Central memory CD8-positive, alpha-beta T cell (primary cell): Measurements from ENCODE around the gene PLS1.
"Not testable (repeated sequence)": the region's sequence is repeated elsewhere in the genome, so short reads cannot be mapped to it uniquely, and the experiment has no call there.

ENCODE experiments used
- ATAC-seq: fragments of 150-1000 bp; cut with Tn5 transposase; replicated peaks from 2 replicates; pipeline ENCODE4 v1.10.0; 2022; ENCODE audit warnings: mild to moderate bottlenecking, moderate FRiP score, moderate number of reproducible peaks; ENCODE audit not compliant: poor library complexity, severe bottlenecking; ENCODE audit errors: extremely low read depth
- DNase-seq, 2 donors: peaks; one replicate each; pipeline ENCODE4 v3.0.0; 2021; ENCODE audit warnings: low spot score in 2 of 2
- H3K27ac Mint-ChIP-seq: one replicate; pipeline ENCODE4 v1.8.0; 2022; ENCODE audit warnings: low read depth, mild to moderate bottlenecking, moderate library complexity, mixed read lengths
- H3K27me3 Mint-ChIP-seq: one replicate; pipeline ENCODE4 v1.8.0; 2022; ENCODE audit warnings: mixed read lengths
- H3K36me3 Mint-ChIP-seq: one replicate; pipeline ENCODE4 v1.8.0; 2022; ENCODE audit warnings: mild to moderate bottlenecking, moderate library complexity, mixed read lengths; ENCODE audit not compliant: insufficient read depth
- H3K4me1 Mint-ChIP-seq: one replicate; pipeline ENCODE4 v1.8.0; 2022; ENCODE audit warnings: mixed read lengths
- H3K4me3 Mint-ChIP-seq: one replicate; pipeline ENCODE4 v1.8.0; 2022; ENCODE audit warnings: mild to moderate bottlenecking, moderate library complexity, mixed read lengths
- H3K9me3 Mint-ChIP-seq: one replicate; pipeline ENCODE4 v1.8.0; 2022; ENCODE audit warnings: mixed read lengths

Gene PLS1

DNA sequence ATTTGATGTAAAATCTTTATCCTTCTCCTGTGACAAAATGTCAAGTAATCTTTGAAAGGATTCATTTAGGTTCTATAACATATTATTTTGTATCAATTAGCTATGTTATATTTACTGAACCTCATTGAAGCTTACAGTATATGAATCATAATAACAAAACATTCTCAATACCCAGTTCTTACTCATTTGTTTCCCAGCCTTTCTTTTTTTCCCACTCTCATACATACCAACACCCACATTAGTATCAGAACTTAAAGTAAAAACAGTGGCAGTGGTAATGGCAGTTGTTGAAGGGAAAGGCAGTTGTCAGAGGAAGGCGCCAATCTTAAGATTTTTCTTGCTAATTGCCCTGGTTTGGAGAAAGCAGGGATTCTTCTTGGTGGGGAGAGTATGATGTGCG, 94.4 kb downstream of the PLS1 start:
- no peaks in the 10 kb centered on the region for H3K36me3 Mint-ChIP-seq
- H3K4me3 Mint-ChIP-seq, result no peak overlapping the region
- no peaks in the 10 kb centered on the region for H3K27me3 Mint-ChIP-seq
- no peak for DNase-seq
- no peaks in the 10 kb centered on the region for H3K4me1 Mint-ChIP-seq
- H3K9me3 Mint-ChIP-seq, result no peaks in the 10 kb centered on the region
- ATAC-seq, result no peak
- no peak overlapping the region for H3K27ac Mint-ChIP-seq

DNA sequence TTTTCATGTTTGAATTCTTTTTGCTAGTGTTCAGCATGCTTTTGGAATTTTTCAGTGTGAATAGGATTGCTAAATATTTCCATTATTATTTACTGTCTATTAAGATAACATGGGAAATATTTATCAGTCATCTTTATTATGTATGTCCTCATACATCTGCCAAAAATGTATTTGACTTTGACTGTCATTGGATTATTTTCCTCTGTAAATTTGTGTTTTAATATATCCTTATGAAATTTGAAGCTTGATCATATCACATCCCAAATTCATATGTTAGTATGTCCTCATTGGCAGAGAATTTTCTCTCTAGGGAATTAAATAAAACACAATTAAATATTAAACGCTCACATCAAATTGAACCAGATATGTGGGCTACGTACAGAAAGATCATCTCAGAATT, 95.3 kb downstream of the PLS1 start:
- Mint-ChIP-seq H3K4me1 (no peaks in the 10 kb centered on the region), H3K27ac (no peak overlapping the region), H3K36me3 (no peaks in the 10 kb centered on the region), H3K27me3 (no peaks in the 10 kb centered on the region), H3K9me3 (no peaks in the 10 kb centered on the region), H3K4me3 (no peak overlapping the region)
- DNase-seq (no peak), ATAC-seq (no peak)

DNA sequence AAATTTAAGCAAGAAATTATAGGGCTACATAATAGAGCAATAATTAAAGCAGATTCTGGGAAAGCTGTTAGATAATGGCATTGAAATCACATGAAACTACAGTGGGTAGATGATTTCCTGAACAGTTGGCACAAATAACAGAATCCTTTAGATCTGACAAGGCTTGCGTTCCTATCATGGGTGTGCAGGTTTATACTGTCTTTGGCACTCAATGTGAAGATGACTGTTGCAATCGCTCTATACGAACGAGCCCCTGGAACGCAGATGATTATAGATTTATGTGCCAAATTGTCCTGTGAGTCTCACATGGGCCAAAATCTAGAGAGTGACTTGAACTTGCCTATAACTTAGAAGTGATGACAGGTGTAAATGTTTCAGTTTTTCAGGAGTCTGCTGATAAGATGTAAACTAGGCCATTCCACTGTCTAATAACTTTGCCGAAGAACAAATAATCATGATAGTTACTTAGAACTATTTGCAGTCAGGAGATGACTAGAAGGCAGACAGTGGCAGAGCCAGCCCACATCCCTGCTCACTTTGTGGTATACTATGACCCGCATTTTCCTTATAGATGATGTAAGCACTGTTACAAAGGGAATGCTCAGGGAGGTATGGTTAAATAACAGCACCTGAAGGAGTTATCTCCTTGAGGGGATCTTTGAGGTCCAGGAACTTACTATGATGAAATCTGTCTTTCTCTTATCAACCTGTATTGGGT, 97.1 kb downstream of the PLS1 start:
- no peak overlapping the region for H3K4me3 Mint-ChIP-seq
- H3K27ac Mint-ChIP-seq, result no peak overlapping the region
- DNase-seq (no peak), ATAC-seq (no peak)
- no peaks in the 10 kb centered on the region for H3K27me3 Mint-ChIP-seq
- no peaks in the 10 kb centered on the region for H3K9me3 Mint-ChIP-seq
- H3K4me1 Mint-ChIP-seq, result no peaks in the 10 kb centered on the region
- no peaks in the 10 kb centered on the region for H3K36me3 Mint-ChIP-seq

DNA sequence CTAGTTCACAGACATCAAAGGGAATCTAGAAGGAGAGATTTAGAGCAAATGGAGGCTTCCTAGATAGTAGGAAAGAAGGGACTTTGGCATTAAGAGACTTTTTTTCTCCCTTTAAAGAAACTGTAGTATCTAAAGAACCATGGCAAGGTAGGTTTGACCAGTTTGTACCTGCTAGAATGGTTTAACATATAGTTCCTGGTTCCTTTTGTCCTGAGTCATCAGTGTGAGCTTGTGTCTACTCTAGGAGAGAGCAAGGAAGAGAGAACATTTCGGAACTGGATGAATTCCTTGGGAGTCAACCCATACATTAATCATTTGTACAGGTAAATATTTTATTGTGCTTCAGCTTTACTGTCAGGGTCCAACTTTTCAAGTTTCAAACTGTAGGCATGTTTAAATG, 98.0 kb downstream of the PLS1 start:
- Mint-ChIP-seq H3K27me3 (no peaks in the 10 kb centered on the region), H3K4me3 (no peak overlapping the region), H3K36me3 (no peaks in the 10 kb centered on the region), H3K9me3 (no peaks in the 10 kb centered on the region), H3K4me1 (no peaks in the 10 kb centered on the region), H3K27ac (no peak overlapping the region)
- ATAC-seq, result no peak
- DNase-seq, result no peak

DNA sequence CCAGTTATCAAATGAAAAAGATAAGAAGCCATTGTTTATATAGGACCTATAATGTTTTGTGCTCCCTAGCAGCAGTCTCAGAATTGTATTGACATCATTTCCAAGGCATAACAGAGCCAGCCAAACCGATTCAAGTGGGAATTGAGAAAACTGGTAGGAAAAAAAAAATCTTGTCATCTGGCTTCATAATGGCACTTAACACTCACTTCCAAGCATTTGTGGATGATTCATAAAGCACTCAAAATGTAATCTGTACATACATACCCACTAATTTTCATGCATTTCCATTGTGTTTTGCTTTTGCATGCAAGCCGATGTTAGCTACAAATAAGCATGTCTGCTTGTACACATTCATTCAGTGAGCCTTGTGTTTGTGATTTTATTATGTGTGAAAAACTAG, 109.0 kb downstream of the PLS1 start:
- Mint-ChIP-seq H3K9me3 (no peaks in the 10 kb centered on the region), H3K4me3 (no peak overlapping the region), H3K36me3 (no peaks in the 10 kb centered on the region), H3K27me3 (peaks cover 14% of the 10 kb centered on the region), H3K27ac (no peak overlapping the region), H3K4me1 (no peaks in the 10 kb centered on the region)
- DNase-seq (no peak), ATAC-seq (no peak)

DNA sequence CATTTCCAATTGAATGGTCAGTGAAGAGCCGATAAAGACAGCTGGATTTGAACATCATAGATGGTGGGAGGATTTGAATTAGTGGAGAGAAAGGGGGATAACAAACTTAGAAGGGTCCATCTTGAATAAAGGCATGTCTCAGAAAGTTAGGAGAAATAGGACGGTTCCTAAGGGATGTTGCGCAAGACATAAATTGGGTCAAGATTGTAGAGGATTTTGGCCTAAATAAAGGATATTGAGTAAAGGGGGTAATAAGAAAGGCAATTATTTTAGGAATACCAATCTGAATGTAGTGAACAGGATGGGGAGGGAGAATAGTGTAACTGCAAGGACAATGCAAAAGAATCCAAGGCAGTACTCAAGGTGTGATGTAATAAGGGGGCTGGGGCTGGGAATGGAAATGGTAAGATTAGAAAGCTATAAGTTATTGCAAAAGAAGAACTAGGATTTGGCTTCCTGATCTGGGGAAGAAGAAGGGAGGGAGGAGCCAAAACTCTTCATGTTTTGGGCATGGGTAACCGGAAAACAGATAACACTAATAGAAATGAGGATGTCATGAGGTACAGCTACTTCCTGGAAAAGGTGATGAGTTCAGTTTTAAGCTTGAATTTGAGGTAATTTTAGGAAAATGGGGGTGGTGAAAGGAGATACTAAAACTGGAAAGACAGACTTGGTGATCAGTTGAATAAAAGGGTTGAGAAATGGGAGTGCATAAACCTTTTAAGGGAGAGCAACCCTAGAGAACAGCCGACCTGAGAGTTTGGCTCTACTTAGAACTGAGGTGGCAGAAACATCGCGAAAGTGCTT, 110.3 kb downstream of the PLS1 start:
- peaks cover 14% of the 10 kb centered on the region for H3K27me3 Mint-ChIP-seq
- H3K9me3 Mint-ChIP-seq, result no peaks in the 10 kb centered on the region
- H3K4me1 Mint-ChIP-seq, result no peaks in the 10 kb centered on the region
- no peak overlapping the region for H3K27ac Mint-ChIP-seq
- H3K4me3 Mint-ChIP-seq, result no peak overlapping the region
- ATAC-seq (no peak), DNase-seq (no peak)
- no peaks in the 10 kb centered on the region for H3K36me3 Mint-ChIP-seq

DNA sequence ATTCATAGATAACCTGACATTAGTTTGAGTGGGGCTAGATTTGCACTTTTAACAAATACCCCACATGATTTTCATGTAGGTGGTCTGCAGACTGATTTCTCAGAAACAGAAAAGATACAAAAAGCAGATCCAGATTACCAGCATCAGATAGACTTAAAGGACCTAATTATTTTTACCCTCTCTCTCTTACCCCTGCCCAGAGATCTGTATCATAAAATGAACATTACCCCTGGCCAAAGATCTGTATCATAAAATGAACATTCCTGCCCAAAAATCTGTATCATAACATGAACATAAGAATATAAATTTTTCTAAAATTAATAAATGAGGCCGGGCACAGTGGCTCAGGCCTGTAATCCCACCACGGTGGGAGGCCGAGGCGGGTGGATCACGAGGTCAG, 113.0 kb downstream of the PLS1 start:
- no peaks in the 10 kb centered on the region for H3K4me1 Mint-ChIP-seq
- peaks cover 14% of the 10 kb centered on the region for H3K27me3 Mint-ChIP-seq
- H3K27ac Mint-ChIP-seq, result no peak overlapping the region
- no peak for DNase-seq
- ATAC-seq, result no peak
- H3K4me3 Mint-ChIP-seq, result no peak overlapping the region
- H3K9me3 Mint-ChIP-seq, result no peaks in the 10 kb centered on the region
- no peaks in the 10 kb centered on the region for H3K36me3 Mint-ChIP-seq

DNA sequence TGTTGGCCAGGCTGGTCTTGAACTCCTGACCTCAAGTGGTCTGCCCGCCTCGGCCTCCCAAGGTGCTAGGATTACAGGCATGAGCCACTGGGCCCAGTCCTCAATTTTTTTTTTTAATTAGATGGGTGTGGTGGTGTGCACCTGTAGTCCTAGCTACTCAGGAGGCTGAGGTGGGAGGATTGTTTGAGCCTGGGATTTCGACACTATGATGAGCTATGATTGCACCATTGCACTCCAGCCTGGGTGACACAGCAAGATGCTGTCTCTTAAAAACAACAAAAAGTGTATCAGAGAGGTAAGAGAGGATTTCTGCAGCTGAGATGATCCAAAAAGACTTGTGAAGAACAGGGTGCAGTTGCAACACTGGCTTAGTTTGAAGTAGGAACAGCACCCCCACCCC, 118.7 kb downstream of the PLS1 start:
- not testable (repeated sequence) for H3K9me3 Mint-ChIP-seq, H3K27ac Mint-ChIP-seq, H3K4me1 Mint-ChIP-seq, ATAC-seq, DNase-seq, H3K4me3 Mint-ChIP-seq, H3K36me3 Mint-ChIP-seq
- peaks cover 48% of the 10 kb centered on the region for H3K27me3 Mint-ChIP-seq

DNA sequence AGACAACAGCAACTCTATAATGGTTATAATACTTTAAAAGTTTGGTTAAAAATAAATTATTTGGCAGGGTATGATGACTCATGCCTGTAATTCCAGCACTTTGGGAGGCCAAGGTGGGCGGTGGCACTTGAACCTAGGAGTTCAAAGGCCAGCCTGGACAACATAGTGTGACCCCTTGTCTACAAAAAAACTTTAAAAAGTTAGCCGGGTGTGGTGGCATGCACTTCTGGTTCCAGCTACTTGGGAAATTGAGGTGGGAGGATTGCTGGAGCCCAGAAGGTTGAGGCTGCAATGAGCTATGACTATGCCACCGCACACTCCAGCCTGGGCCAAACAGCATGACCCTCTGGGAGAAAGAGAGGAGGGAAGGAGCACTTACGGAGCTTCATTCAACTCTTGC, 119.9 kb downstream of the PLS1 start:
- Mint-ChIP-seq H3K27me3 (peaks cover 60% of the 10 kb centered on the region), H3K27ac (no peak overlapping the region), H3K36me3 (peaks cover 3% of the 10 kb centered on the region), H3K9me3 (no peaks in the 10 kb centered on the region), H3K4me1 (no peaks in the 10 kb centered on the region), H3K4me3 (no peak overlapping the region)
- no peak for ATAC-seq
- no peak for DNase-seq

DNA sequence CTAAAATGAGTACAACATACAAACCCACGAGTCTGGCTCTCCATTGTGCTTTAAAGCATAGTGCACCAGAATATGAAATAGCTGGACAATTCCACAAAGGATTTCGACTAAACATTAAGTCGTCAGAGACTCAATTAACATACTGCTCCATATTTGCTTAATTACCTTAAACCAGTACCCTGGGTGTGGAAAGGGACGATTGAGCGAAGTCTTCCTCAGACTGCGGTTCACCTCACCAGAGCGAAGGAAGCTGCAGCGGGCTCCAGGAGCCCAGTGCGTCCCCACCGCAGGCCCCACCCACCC, 127.4 kb downstream of the PLS1 start:
- peaks cover 6% of the 10 kb centered on the region for H3K36me3 Mint-ChIP-seq
- H3K4me1 Mint-ChIP-seq, result peaks cover 7% of the 10 kb centered on the region
- no peak for ATAC-seq
- DNase-seq, result no peak
- peak overlapping the region; percentile 82 for H3K27ac Mint-ChIP-seq
- peak overlapping the region; percentile 87 for H3K4me3 Mint-ChIP-seq
- peaks cover 39% of the 10 kb centered on the region for H3K27me3 Mint-ChIP-seq
- no peaks in the 10 kb centered on the region for H3K9me3 Mint-ChIP-seq

DNA sequence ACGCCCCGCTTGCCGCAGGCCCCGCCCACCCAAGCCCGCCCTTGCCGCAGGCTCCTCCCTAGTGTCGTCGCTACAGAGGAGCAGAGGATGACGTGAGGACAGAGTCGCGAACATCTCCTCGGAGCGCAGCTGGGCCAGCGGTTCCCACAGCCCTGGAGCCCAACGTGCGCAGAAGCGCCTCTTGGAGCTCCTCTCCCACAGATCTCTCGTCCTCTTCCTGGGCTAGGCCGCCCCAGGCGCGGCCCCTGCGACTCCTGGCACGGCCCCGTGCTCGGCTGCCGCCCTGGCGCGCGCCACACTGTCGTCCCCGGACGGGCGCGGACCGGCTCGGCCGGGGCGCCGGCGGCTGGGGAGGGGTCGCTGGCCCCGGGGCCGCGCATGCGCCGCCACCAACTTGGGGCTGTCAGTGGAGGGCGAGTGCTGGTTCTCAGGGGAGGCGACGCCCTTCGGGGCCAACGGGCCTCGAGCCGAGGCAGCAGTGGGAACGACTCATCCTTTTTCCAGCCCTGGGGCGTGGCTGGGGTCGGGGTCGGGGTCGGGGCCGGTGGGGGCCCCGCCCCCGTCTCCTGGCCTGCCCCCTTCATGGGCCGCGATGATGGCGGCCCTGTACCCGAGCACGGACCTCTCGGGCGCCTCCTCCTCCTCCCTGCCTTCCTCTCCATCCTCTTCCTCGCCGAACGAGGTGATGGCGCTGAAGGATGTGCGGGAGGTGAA, 127.9 kb downstream of the PLS1 start, which contains the start of gene TRPC1:
TSS of gene TRPC1 (plus strand) at position 67 of the 714 bp plus-strand sequence. CDS start at position 593, 526 bp downstream.
- ATAC-seq, result peak; percentile 97
- DNase-seq, result peak; percentile 55 to 72
- Mint-ChIP-seq H3K4me1 (peaks cover 7% of the 10 kb centered on the region), H3K36me3 (peaks cover 5% of the 10 kb centered on the region), H3K4me3 (peak within 1 kb of the TSS; percentile 87), H3K9me3 (no peaks in the 10 kb centered on the region), H3K27me3 (peaks cover 34% of the 10 kb centered on the region), H3K27ac (peak within 1 kb of the TSS; percentile 82)

DNA sequence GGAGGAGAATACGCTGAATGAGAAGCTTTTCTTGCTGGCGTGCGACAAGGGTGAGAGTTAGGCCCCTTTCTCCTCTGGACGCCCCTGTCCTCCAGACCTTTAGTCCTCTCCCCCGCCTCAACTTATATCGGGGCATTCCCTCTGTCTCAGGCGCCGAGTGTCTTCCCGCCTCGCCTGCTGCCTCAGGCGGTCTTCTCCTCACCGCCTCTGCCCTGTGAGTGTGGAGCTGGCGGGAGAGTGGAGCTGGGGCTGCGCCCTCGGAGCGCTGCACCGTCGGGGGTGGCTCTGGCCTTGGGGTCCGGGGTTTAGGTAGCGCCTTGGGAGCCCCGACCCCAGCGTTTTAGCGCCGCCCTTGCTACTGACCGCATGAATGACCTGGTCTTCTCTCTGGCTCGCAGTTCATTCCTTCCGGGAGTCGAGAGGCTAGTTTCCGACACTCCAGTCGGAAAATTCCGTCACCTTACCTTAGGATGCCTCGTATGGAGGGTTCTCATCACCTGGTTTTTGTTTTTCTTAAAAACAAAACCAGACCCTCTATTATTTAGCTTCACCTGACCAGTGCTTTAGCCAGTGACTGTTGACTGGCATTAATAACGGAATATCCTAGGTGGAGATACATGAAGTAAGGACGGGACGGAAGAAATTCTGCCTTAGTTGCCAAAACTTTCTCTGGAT, 128.6 kb downstream of the PLS1 start:
- Mint-ChIP-seq H3K27ac (peak overlapping the region; percentile 82), H3K4me3 (peak overlapping the region; percentile 87), H3K27me3 (peaks cover 27% of the 10 kb centered on the region), H3K36me3 (peaks cover 5% of the 10 kb centered on the region), H3K4me1 (peaks cover 7% of the 10 kb centered on the region), H3K9me3 (no peaks in the 10 kb centered on the region)
- ATAC-seq (peak; percentile 3), DNase-seq (peak; percentile 17 to 25)
